HFF-Myc (cell line): Measurements from ENCODE around the gene SETBP1.
"Not testable (repeated sequence)": the region's sequence is repeated elsewhere in the genome, so short reads cannot be mapped to it uniquely, and the experiment has no call there.

ENCODE experiments used
- DNase-seq: peaks from one replicate; pipeline ENCODE4 v3.0.0-alpha.2; 2011; ENCODE audit warnings: low read depth; ENCODE audit errors: extremely low read depth
- H3K4me3 ChIP-seq: replicated peaks from 2 replicates; pipeline ENCODE4 v1.5.1; 2011; ENCODE audit warnings: low read depth, mild to moderate bottlenecking, control low read depth, low read length
- TF ChIP-seq, protein P1 (sequence below): IDR thresholded peaks from 2 replicates; pipeline ENCODE4 v1.5.1; 2012; ENCODE audit warnings: mild to moderate bottlenecking, low read depth, low read length, control low read depth; ENCODE audit errors: missing control alignments

SETBP1 gene

DNA sequence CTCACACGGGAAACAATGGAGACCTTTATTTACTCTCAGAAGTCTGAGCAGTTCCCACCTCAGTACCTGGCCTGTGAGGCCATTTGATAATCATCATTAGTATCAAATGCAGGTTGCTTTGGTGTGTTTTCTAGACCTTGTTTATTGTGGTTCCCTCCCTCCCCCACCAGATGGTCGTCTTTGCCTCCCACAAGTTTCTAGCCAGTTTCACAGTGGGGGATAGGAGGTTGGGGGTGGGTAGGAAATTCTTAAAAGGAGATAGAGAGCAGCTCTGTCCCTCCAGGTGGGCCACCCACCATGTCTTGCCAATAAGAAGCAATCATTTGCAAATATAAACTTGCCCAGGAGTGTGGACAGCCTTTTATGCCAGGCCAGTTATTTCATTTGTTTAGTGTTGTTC is 31.3 kb downstream of the SETBP1 start:
- no peak for DNase-seq
- TF ChIP-seq, protein P1, sequence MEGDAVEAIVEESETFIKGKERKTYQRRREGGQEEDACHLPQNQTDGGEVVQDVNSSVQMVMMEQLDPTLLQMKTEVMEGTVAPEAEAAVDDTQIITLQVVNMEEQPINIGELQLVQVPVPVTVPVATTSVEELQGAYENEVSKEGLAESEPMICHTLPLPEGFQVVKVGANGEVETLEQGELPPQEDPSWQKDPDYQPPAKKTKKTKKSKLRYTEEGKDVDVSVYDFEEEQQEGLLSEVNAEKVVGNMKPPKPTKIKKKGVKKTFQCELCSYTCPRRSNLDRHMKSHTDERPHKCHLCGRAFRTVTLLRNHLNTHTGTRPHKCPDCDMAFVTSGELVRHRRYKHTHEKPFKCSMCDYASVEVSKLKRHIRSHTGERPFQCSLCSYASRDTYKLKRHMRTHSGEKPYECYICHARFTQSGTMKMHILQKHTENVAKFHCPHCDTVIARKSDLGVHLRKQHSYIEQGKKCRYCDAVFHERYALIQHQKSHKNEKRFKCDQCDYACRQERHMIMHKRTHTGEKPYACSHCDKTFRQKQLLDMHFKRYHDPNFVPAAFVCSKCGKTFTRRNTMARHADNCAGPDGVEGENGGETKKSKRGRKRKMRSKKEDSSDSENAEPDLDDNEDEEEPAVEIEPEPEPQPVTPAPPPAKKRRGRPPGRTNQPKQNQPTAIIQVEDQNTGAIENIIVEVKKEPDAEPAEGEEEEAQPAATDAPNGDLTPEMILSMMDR: no peak
- H3K4me3 ChIP-seq: no peak overlapping the region

- no peak overlapping the region for H3K4me3 ChIP-seq
- TF ChIP-seq, protein P1: no peak
- DNase-seq: no peak
These were observed 32.7 kb downstream of the SETBP1 start for GRCh38 chr18:44713435-44713834.

- H3K4me3 ChIP-seq: no peak overlapping the region
- TF ChIP-seq, protein P1: no peak
- DNase-seq: no peak
These were observed 33.7 kb downstream of the SETBP1 start for GRCh38 chr18:44714376-44714775.

DNA sequence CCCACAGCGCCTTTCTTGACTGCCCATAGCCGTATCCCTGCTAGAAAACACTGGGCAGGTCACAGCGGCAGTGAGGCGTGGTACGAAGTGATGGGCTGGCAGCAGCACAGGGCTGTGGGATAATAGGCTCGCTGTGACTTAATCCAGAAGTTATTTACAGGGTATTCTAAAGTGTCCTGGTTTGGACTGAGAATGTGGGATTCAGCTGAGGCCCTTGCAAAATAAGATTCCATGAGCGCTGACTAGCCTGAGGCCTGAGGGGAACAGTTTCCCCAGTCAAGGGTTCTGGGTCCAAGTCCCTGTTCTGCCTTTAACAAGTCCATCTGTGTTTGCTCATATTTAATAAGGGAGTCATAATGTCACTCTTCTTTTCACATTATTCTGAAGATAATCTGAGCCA is 34.6 kb downstream of the SETBP1 start:
- no peak for DNase-seq

GRCh38 chr18:44715842-44716241 is 35.2 kb downstream of the SETBP1 start:
- DNase-seq: no peak
- H3K4me3 ChIP-seq: no peak overlapping the region
- TF ChIP-seq, protein P1: no peak

More for the DNA sequence above, 34.6 kb downstream of the SETBP1 start:
- TF ChIP-seq, protein P1: no peak
- H3K4me3 ChIP-seq: no peak overlapping the region

- DNase-seq: no peak
- H3K4me3 ChIP-seq: no peak overlapping the region
- TF ChIP-seq, protein P1: no peak
These were observed 36.0 kb downstream of the SETBP1 start for GRCh38 chr18:44716697-44717163.

DNA sequence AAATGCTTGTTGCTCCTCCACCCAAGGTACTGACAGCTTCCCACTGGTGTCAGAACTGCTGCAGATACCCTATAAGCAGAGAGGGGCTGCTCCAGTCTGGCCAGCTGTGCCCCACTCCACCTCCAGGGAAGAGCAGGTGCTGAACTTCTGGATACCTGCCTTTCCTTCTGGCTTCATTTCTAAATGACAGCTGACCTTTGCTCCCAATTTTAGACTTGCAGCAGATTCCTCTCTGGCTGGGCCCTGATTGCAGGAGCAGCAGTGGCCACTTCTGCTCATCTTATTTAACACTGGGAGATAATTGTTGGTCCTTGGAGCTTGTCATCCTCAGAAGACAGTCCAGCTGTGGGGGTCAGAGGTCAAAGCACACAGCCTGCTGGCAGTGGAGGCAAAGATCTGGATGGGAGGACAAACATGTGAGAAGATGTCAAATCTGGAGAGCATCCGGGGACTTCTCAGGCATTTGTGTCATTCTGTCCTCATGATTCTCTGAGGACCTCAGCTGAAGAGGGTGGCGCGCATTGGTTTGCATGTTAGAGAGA is 38.9 kb downstream of the SETBP1 start:
- TF ChIP-seq, protein P1: no peak
- H3K4me3 ChIP-seq: no peak overlapping the region
- DNase-seq: no peak

DNA sequence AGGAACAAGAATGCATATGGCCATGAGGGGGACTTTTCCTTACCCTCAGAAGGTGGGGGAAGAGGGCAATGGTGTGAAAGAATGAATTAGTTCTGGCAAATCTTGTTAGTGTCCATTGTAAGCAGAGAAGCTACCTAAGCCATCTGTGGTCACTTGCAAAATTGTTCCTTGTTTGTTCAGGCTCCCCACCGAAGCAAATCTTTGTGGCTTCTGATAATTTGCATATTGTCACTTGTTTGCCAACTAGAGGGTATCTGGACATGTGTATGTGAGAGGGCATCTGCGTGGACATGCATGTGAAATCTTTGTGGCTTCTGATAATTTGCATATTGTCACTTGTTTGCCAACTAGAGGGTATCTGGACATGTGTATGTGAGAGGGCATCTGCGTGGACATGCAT is 41.1 kb downstream of the SETBP1 start:
- H3K4me3 ChIP-seq, DNase-seq: not testable (repeated sequence)
